CD4-positive, alpha-beta T cell treated with Interleukin-21 for 1 hour (primary cell): Measurements from ENCODE around the gene TRAF1.

Experiments used
- DNase-seq: peaks from one replicate; pipeline ENCODE4 v3.0.0-alpha.2; 2020

Gene TRAF1

GRCh38 chr9:120885958-120886357 is 40.6 kb downstream of the TRAF1 start:
- DNase-seq = no peak

- no peak for DNase-seq
These were observed 41.1 kb downstream of the TRAF1 start for GRCh38 chr9:120885457-120885856.

GRCh38 chr9:120883608-120883996 is 43.0 kb downstream of the TRAF1 start:
- DNase-seq = no peak

GRCh38 chr9:120882935-120883607 is 43.5 kb downstream of the TRAF1 start:
- DNase-seq = peak; percentile 44

- DNase-seq = peak; percentile 37
These were observed 47.1 kb downstream of the TRAF1 start for GRCh38 chr9:120879446-120879845.

GRCh38 chr9:120878188-120879130 is 48.1 kb downstream of the TRAF1 start:
- DNase-seq = peak; percentile 37

- peak; percentile 69 for DNase-seq
These were observed 49.1 kb downstream of the TRAF1 start for GRCh38 chr9:120877276-120878034.

- peak; percentile 37 for DNase-seq
These were observed 49.8 kb downstream of the TRAF1 start, which contains the start of gene PHF19 for GRCh38 chr9:120876842-120877240. Gene PHF19 (minus strand): TSS chr9:120877188. CDS start chr9:120874741, 2,447 bp downstream.

- DNase-seq = peak; percentile 89
These were observed 50.4 kb downstream of the TRAF1 start for GRCh38 chr9:120875954-120876841.

GRCh38 chr9:120875643-120875953 is 51.0 kb downstream of the TRAF1 start:
- DNase-seq = no peak

- no peak for DNase-seq
These were observed 51.4 kb downstream of the TRAF1 start for GRCh38 chr9:120875195-120875565.

- DNase-seq = no peak
These were observed 52.1 kb downstream of the TRAF1 start for GRCh38 chr9:120874226-120875194.

GRCh38 chr9:120873512-120873911 is 53.1 kb downstream of the TRAF1 start:
- no peak for DNase-seq

- DNase-seq = no peak
These were observed 53.6 kb downstream of the TRAF1 start for GRCh38 chr9:120872791-120873502.

- no peak for DNase-seq
These were observed 56.4 kb downstream of the TRAF1 start for GRCh38 chr9:120870206-120870605.

- DNase-seq = no peak
These were observed 56.9 kb downstream of the TRAF1 start for GRCh38 chr9:120869726-120870125.

- no peak for DNase-seq
These were observed 57.3 kb downstream of the TRAF1 start for GRCh38 chr9:120869360-120869687.

GRCh38 chr9:120868676-120869359 is 57.8 kb downstream of the TRAF1 start:
- DNase-seq = peak; percentile 97

GRCh38 chr9:120868339-120868675 is 58.3 kb downstream of the TRAF1 start:
- no peak for DNase-seq

GRCh38 chr9:120867676-120868338 is 58.8 kb downstream of the TRAF1 start:
- DNase-seq = no peak
